ENCODE data around the gene ELAVL1. TPM values are rescaled to one million over a fixed set of nuclear protein-coding genes. Genes with fewer than 3 reads are reported as not detected.

The ELAVL1 gene
- total and polyA plus RNA-seq, 10 donors = 13.5 to 66.7 (median 29.9) TPM

- WGBS, 5 donors = 63 to 89% (median 83%) methylated on average over 8 to 32 of the region's 32 CpGs
- Histone ChIP-seq H3K4me3 (peak overlapping the region in 3 of 8 donors; percentile 47 to 75 (median 52)), H3K36me3 (peaks cover 7 to 52% (median 27%) of the 10 kb centered on the region in 6 donors), H3K27me3 (replicated peaks in 1 of 7) (peaks cover 0 to 14% (median 0%) of the 10 kb centered on the region in 7 donors), H3K9me3 (no peaks in the 10 kb centered on the region), H3K4me1 (peaks cover 13 to 93% (median 61%) of the 10 kb centered on the region in 6 donors), H3K27ac (peak overlapping the region in 3 of 8 donors; percentile 79 to 84 (median 83))
- peak; percentile 81 for DNase-seq
- TF ChIP-seq CTCF (IDR thresholded peaks at IDR 0.05 in 8 of 11, conservative IDR thresholded peaks at IDR 0.05 in 3 of 11) (no peak), POLR2A (IDR thresholded peaks at IDR 0.05) (no peak), POLR2AphosphoS5 (IDR thresholded peaks at IDR 0.05) (peak in 2 of 3 donors; percentile 2 to 53)
- intact Hi-C loops (cut with DNase I; ENCODE audit: low total_unique reads) = no loop called here
Measured at GRCh38 chr19:7926727-7927604, 78.5 kb downstream of the ELAVL1 start.

GRCh38 chr19:7926021-7926726 is 79.3 kb downstream of the ELAVL1 start, which contains the start of gene CTXN1:
Gene CTXN1, minus strand, starts transcription at chr19:7926135. Its CDS starts 597 bp downstream, at chr19:7925538.
- peaks cover 0 to 14% (median 0%) of the 10 kb centered on the region in 7 donors for H3K27me3 ChIP-seq (replicated peaks in 1 of 7)
- H3K27ac ChIP-seq = peak within 1 kb of the TSS in 5 of 8 donors; percentile 27 to 83 (median 48)
- H3K4me1 ChIP-seq = peaks cover 21 to 93% (median 64%) of the 10 kb centered on the region in 6 donors
- TF ChIP-seq CTCF (IDR thresholded peaks at IDR 0.05 in 8 of 11, conservative IDR thresholded peaks at IDR 0.05 in 3 of 11) (no peak), POLR2A (IDR thresholded peaks at IDR 0.05) (no peak), POLR2AphosphoS5 (IDR thresholded peaks at IDR 0.05) (peak in 2 of 3 donors; percentile 58 to 65)
- intact Hi-C loops (cut with DNase I; ENCODE audit: low total_unique reads) = no loop called here
- 15 to 34% (median 26%) methylated on average over 30 to 65 of the region's 65 CpGs for WGBS, 5 donors
- no peaks in the 10 kb centered on the region for H3K9me3 ChIP-seq
- peak; percentile 93 for DNase-seq
- H3K36me3 ChIP-seq = peaks cover 3 to 48% (median 19%) of the 10 kb centered on the region in 6 donors
- peak within 1 kb of the TSS; percentile 14 to 75 (median 43) for H3K4me3 ChIP-seq

GRCh38 chr19:7925171-7925851 is 80.1 kb downstream of the ELAVL1 start:
- peaks cover 3 to 40% (median 11%) of the 10 kb centered on the region in 6 donors for H3K36me3 ChIP-seq
- peak overlapping the region in 1 of 8 donors; percentile 7 for H3K27ac ChIP-seq
- TF ChIP-seq POLR2AphosphoS5 (IDR thresholded peaks at IDR 0.05) (peak; percentile 12 to 58 (median 23)), POLR2A (IDR thresholded peaks at IDR 0.05) (no peak), CTCF (IDR thresholded peaks at IDR 0.05 in 8 of 11, conservative IDR thresholded peaks at IDR 0.05 in 3 of 11) (peak; percentile 46 to 93 (median 89))
- peak overlapping the region; percentile 14 to 75 (median 43) for H3K4me3 ChIP-seq
- intact Hi-C loops (cut with DNase I; ENCODE audit: low total_unique reads) = no loop called here
- H3K27me3 ChIP-seq (replicated peaks in 1 of 7) = peaks cover 0 to 14% (median 0%) of the 10 kb centered on the region in 7 donors
- H3K9me3 ChIP-seq = no peaks in the 10 kb centered on the region
- DNase-seq = peak; percentile 92
- peaks cover 22 to 88% (median 61%) of the 10 kb centered on the region in 6 donors for H3K4me1 ChIP-seq
- WGBS, 5 donors = 0 to 5% (median 1%) methylated on average over 4 to 98 of the region's 98 CpGs
